Karpas-422 (cell line): Measurements from ENCODE around the gene SGMS1. TPM values are rescaled to one million over a fixed set of nuclear protein-coding genes. Genes with fewer than 3 reads are reported as not detected.
"Not testable (repeated sequence)": the region's sequence is repeated elsewhere in the genome, so short reads cannot be mapped to it uniquely, and the experiment has no call there.

ENCODE experiments used
- DNase-seq: peaks from one replicate; pipeline ENCODE4 v3.0.0-alpha.2; 2015
- H2AFZ ChIP-seq: fragments of 200-600 bp; sonication (generic); 2 replicates; pipeline ENCODE4 v1.6.1; 2014; ENCODE audit warnings: antibody characterized with exemption, low read length, mixed read lengths
- H3K27ac ChIP-seq: fragments of 200-600 bp; sonication (generic); 2 replicates; pipeline ENCODE4 v1.5.1; 2014; ENCODE audit warnings: mild to moderate bottlenecking, low read length, moderate library complexity
- H3K27me3 ChIP-seq: fragments of 200-600 bp; sonication (generic); 2 replicates; pipeline ENCODE4 v1.6.1; 2014; ENCODE audit warnings: low read length, mixed read lengths
- H3K36me3 ChIP-seq: fragments of 200-600 bp; sonication (generic); 2 replicates; pipeline ENCODE4 v1.6.1; 2014; ENCODE audit warnings: low read length, mixed read lengths; ENCODE audit not compliant: insufficient read depth
- H3K4me1 ChIP-seq: fragments of 200-600 bp; sonication (generic); 2 replicates; pipeline ENCODE4 v1.6.1; 2014; ENCODE audit warnings: mild to moderate bottlenecking, low read length, mixed read lengths
- H3K4me2 ChIP-seq: fragments of 200-600 bp; sonication (generic); 2 replicates; pipeline ENCODE4 v1.6.1; 2014; ENCODE audit warnings: low read length, low read depth, mild to moderate bottlenecking; ENCODE audit not compliant: poor library complexity, severe bottlenecking
- H3K4me3 ChIP-seq: fragments of 200-600 bp; sonication (generic); 2 replicates; pipeline ENCODE4 v1.5.1; 2014; ENCODE audit warnings: mild to moderate bottlenecking, antibody characterized with exemption, low read length, mixed read lengths
- H3K79me2 ChIP-seq: fragments of 200-600 bp; sonication (generic); 2 replicates; pipeline ENCODE4 v1.6.1; 2014; ENCODE audit warnings: mild to moderate bottlenecking, low read length, mixed read lengths
- H3K9ac ChIP-seq: fragments of 200-600 bp; sonication (generic); 2 replicates; pipeline ENCODE4 v1.6.0; 2014; ENCODE audit warnings: low read length
- H3K9me2 ChIP-seq: fragments of 200-600 bp; sonication (generic), shearing (Covaris generic); replicated peaks from 2 replicates; pipeline ENCODE4 v1.6.0; 2014; ENCODE audit warnings: mild to moderate bottlenecking, low read length, moderate library complexity; ENCODE audit not compliant: insufficient read depth
- H3K9me3 ChIP-seq: fragments of 300-700, 200-600 bp; sonication (generic); 2 replicates; pipeline ENCODE4 v1.6.1; 2014; ENCODE audit warnings: low read length, mixed read lengths
- H4K20me1 ChIP-seq: fragments of 200-600 bp; sonication (generic); 2 replicates; pipeline ENCODE4 v1.6.1; 2014; ENCODE audit warnings: mild to moderate bottlenecking, antibody characterized with exemption, low read length, low read depth; ENCODE audit not compliant: insufficient read depth
- total RNA-seq: library from RNA; depleted of rRNA; stranded (reverse); fragments of >200 nt; shearing (Covaris generic); gene quantifications from 2 replicates; pipeline ENCODE4 v1.2.3, GENCODE V29; 2014; ENCODE audit warnings: low replicate concordance

The SGMS1 gene
- total RNA-seq, 1 experiment from 2014 or later: 2.9 TPM

- no peak overlapping the region for H3K4me3 ChIP-seq
- H4K20me1 ChIP-seq: peaks cover 6% of the 10 kb centered on the region; the same call in 1 of the 2 replicates
- no peak for DNase-seq
- H3K4me2 ChIP-seq: no peak overlapping the region
- no peaks in the 10 kb centered on the region for H3K9me2 ChIP-seq
- H3K9ac ChIP-seq: no peak overlapping the region
- no peak overlapping the region for H2AFZ ChIP-seq
- no peaks in the 10 kb centered on the region for H3K79me2 ChIP-seq
- no peak overlapping the region for H3K27ac ChIP-seq
- no peaks in the 10 kb centered on the region for H3K36me3 ChIP-seq
- H3K9me3 ChIP-seq: no peaks in the 10 kb centered on the region
- no peaks in the 10 kb centered on the region for H3K4me1 ChIP-seq
- H3K27me3 ChIP-seq: no peaks in the 10 kb centered on the region
These were observed 156.5 kb downstream of the SGMS1 start for GRCh38 chr10:50467209-50467608.

GRCh38 chr10:50464004-50464409 lies 159.7 kb downstream of the SGMS1 start:
- Histone ChIP-seq H3K36me3 (no peaks in the 10 kb centered on the region), H3K4me3 (no peak overlapping the region), H3K27ac (no peak overlapping the region), H3K4me1 (no peaks in the 10 kb centered on the region), H3K9ac (no peak overlapping the region), H3K4me2 (no peak overlapping the region), H3K9me3 (no peaks in the 10 kb centered on the region), H3K27me3 (no peaks in the 10 kb centered on the region), H4K20me1 (0 out of 2 replicates have a peak, but pooled peaks cover 6% of the 10 kb centered on the region), H2AFZ (no peak overlapping the region), H3K79me2 (no peaks in the 10 kb centered on the region), H3K9me2 (no peaks in the 10 kb centered on the region)
- no peak for DNase-seq

- H2AFZ ChIP-seq: no peak overlapping the region
- no peaks in the 10 kb centered on the region for H3K36me3 ChIP-seq
- no peak overlapping the region for H3K9ac ChIP-seq
- H3K79me2 ChIP-seq: no peaks in the 10 kb centered on the region
- no peaks in the 10 kb centered on the region for H3K9me2 ChIP-seq
- no peak for DNase-seq
- H3K9me3 ChIP-seq: no peaks in the 10 kb centered on the region
- H3K27me3 ChIP-seq: no peaks in the 10 kb centered on the region
- 0 out of 2 replicates have a peak, but pooled peaks cover 6% of the 10 kb centered on the region for H4K20me1 ChIP-seq
- no peak overlapping the region for H3K27ac ChIP-seq
- H3K4me1 ChIP-seq: no peaks in the 10 kb centered on the region
- H3K4me2 ChIP-seq: no peak overlapping the region
- no peak overlapping the region for H3K4me3 ChIP-seq
These were observed 161.9 kb downstream of the SGMS1 start for GRCh38 chr10:50461834-50462233.

GRCh38 chr10:50461123-50461522 lies 162.6 kb downstream of the SGMS1 start:
- Histone ChIP-seq H3K79me2 (no peaks in the 10 kb centered on the region), H4K20me1 (peaks cover 10% of the 10 kb centered on the region; the same call in 1 of the 2 replicates), H3K9me3 (no peaks in the 10 kb centered on the region), H3K27me3 (no peaks in the 10 kb centered on the region), H2AFZ (no peak overlapping the region), H3K4me3 (no peak overlapping the region), H3K36me3 (no peaks in the 10 kb centered on the region), H3K9ac (no peak overlapping the region), H3K4me2 (no peak overlapping the region), H3K27ac (no peak overlapping the region), H3K4me1 (no peaks in the 10 kb centered on the region), H3K9me2 (no peaks in the 10 kb centered on the region)
- no peak for DNase-seq

GRCh38 chr10:50456719-50457118 lies 167.0 kb downstream of the SGMS1 start:
- peaks cover 4% of the 10 kb centered on the region; the same call in 1 of the 2 replicates for H3K4me1 ChIP-seq
- peaks cover 4% of the 10 kb centered on the region; the same call in 1 of the 2 replicates for H4K20me1 ChIP-seq
- H3K9me2 ChIP-seq: no peaks in the 10 kb centered on the region
- no peak overlapping the region for H3K9ac ChIP-seq
- H3K27ac ChIP-seq: no peak overlapping the region
- H2AFZ ChIP-seq: no peak overlapping the region
- H3K4me3 ChIP-seq: no peak overlapping the region
- H3K9me3 ChIP-seq: no peaks in the 10 kb centered on the region
- DNase-seq: no peak
- H3K4me2 ChIP-seq: no peak overlapping the region
- no peaks in the 10 kb centered on the region for H3K27me3 ChIP-seq
- no peaks in the 10 kb centered on the region for H3K36me3 ChIP-seq
- H3K79me2 ChIP-seq: no peaks in the 10 kb centered on the region

GRCh38 chr10:50453940-50454339 lies 169.8 kb downstream of the SGMS1 start:
- no peak overlapping the region for H3K27ac ChIP-seq
- no peaks in the 10 kb centered on the region for H3K9me3 ChIP-seq
- no peak overlapping the region for H3K9ac ChIP-seq
- no peaks in the 10 kb centered on the region for H3K9me2 ChIP-seq
- H2AFZ ChIP-seq: no peak overlapping the region
- no peaks in the 10 kb centered on the region for H3K27me3 ChIP-seq
- H3K4me3 ChIP-seq: no peak overlapping the region
- no peaks in the 10 kb centered on the region for H3K79me2 ChIP-seq
- peaks cover 4% of the 10 kb centered on the region; the same call in 1 of the 2 replicates for H3K4me1 ChIP-seq
- no peaks in the 10 kb centered on the region for H3K36me3 ChIP-seq
- no peak for DNase-seq
- no peak overlapping the region for H3K4me2 ChIP-seq
- peaks cover 4% of the 10 kb centered on the region; the same call in 1 of the 2 replicates for H4K20me1 ChIP-seq

- DNase-seq: no peak
- H3K4me3 ChIP-seq: no peak overlapping the region
- no peaks in the 10 kb centered on the region for H3K79me2 ChIP-seq
- no peaks in the 10 kb centered on the region for H3K9me2 ChIP-seq
- no peak overlapping the region for H2AFZ ChIP-seq
- H4K20me1 ChIP-seq: peaks cover 4% of the 10 kb centered on the region; the same call in 1 of the 2 replicates
- H3K27ac ChIP-seq: no peak overlapping the region
- no peak overlapping the region for H3K9ac ChIP-seq
- no peaks in the 10 kb centered on the region for H3K27me3 ChIP-seq
- H3K4me2 ChIP-seq: no peak overlapping the region
- no peaks in the 10 kb centered on the region for H3K9me3 ChIP-seq
- peaks cover 4% of the 10 kb centered on the region; the same call in 1 of the 2 replicates for H3K4me1 ChIP-seq
- no peaks in the 10 kb centered on the region for H3K36me3 ChIP-seq
These were observed 171.2 kb downstream of the SGMS1 start for GRCh38 chr10:50452603-50453002.

- no peaks in the 10 kb centered on the region for H3K9me3 ChIP-seq
- H3K4me1 ChIP-seq: peaks cover 3% of the 10 kb centered on the region; the same call in 1 of the 2 replicates
- H3K4me2 ChIP-seq: no peak overlapping the region
- no peaks in the 10 kb centered on the region for H3K36me3 ChIP-seq
- no peaks in the 10 kb centered on the region for H3K27me3 ChIP-seq
- no peaks in the 10 kb centered on the region for H3K79me2 ChIP-seq
- DNase-seq: no peak
- no peaks in the 10 kb centered on the region for H4K20me1 ChIP-seq
- no peak overlapping the region for H3K4me3 ChIP-seq
- no peak overlapping the region for H2AFZ ChIP-seq
- H3K27ac ChIP-seq: no peak overlapping the region
- H3K9me2 ChIP-seq: no peaks in the 10 kb centered on the region
- H3K9ac ChIP-seq: no peak overlapping the region
These were observed 176.1 kb downstream of the SGMS1 start for GRCh38 chr10:50447691-50448090.

- not testable (repeated sequence) for H3K4me1 ChIP-seq, H3K9me2 ChIP-seq, H3K27me3 ChIP-seq, H3K27ac ChIP-seq, H4K20me1 ChIP-seq, H3K36me3 ChIP-seq, DNase-seq, H3K4me2 ChIP-seq, H3K4me3 ChIP-seq, H2AFZ ChIP-seq, H3K9me3 ChIP-seq, H3K9ac ChIP-seq, H3K79me2 ChIP-seq
These were observed 178.0 kb downstream of the SGMS1 start for GRCh38 chr10:50445777-50446176.
